ENCODE data around the gene ANKRD13A. TPM values are rescaled to one million over a fixed set of nuclear protein-coding genes. Genes with fewer than 3 reads are reported as not detected.

Gene ANKRD13A
- total RNA-seq (71.0 TPM), polyA plus RNA-seq (10 to 100 TPM; 36.6 to 48.2 (median 41.1) TPM)

- Mint-ChIP-seq H3K27ac (peak within 1 kb of the TSS; percentile 97 to 99 (median 99)), H3K36me3 (no peaks in the 10 kb centered on the region), H3K4me3 (peak within 1 kb of the TSS; percentile 98 to 100 (median 99)), H3K27me3 (no peaks in the 10 kb centered on the region), H3K4me1 (peaks cover 26 to 85% (median 58%) of the 10 kb centered on the region in 4 donors), H3K9me3 (no peaks in the 10 kb centered on the region)
- H3K27me3 ChIP-seq (ENCODE audit: control insufficient read depth, insufficient read depth, low read length) = no peaks in the 10 kb centered on the region
- DNase-seq (peak; percentile 85 to 96 (median 92)), ATAC-seq (ENCODE audit: low read depth in 2 of 2) (peak; percentile 70 to 75)
- peak within 1 kb of the TSS; percentile 90 for H3K4me3 ChIP-seq (ENCODE audit: low read depth, low read length)
- H3K36me3 ChIP-seq (ENCODE audit: control insufficient read depth, insufficient read depth, low read length) = peaks cover 7% of the 10 kb centered on the region
- peak within 1 kb of the TSS; percentile 66 for H3K27ac ChIP-seq (ENCODE audit: insufficient read depth, low read length, poor library complexity, severe bottlenecking)
- H3K9me3 ChIP-seq (ENCODE audit: control insufficient read depth in 2 of 2, low read length in 2 of 2) = no peaks in the 10 kb centered on the region
- H3K4me1 ChIP-seq (ENCODE audit: control insufficient read depth, insufficient read depth, low read length, poor library complexity, severe bottlenecking) = peaks cover 49% of the 10 kb centered on the region
Observed at GRCh38 chr12:109998904-109999648, at the start of gene ANKRD13A. TSS of gene ANKRD13A (plus strand) at chr12:109999430. CDS start at chr12:109999689, 259 bp downstream.

GRCh38 chr12:109950625-109951024 is 48.6 kb upstream of the ANKRD13A start:
- H3K36me3 Mint-ChIP-seq = peaks cover 58% of the 10 kb centered on the region
- Histone ChIP-seq H3K4me1 (ENCODE audit: control insufficient read depth, insufficient read depth, low read length, poor library complexity, severe bottlenecking) (no peaks in the 10 kb centered on the region), H3K4me3 (ENCODE audit: low read depth, low read length) (no peak overlapping the region), H3K27ac (ENCODE audit: insufficient read depth, low read length, poor library complexity, severe bottlenecking) (no peak overlapping the region), H3K27me3 (ENCODE audit: control insufficient read depth, insufficient read depth, low read length) (no peaks in the 10 kb centered on the region), H3K9me3 (ENCODE audit: control insufficient read depth in 2 of 2, low read length in 2 of 2) (no peaks in the 10 kb centered on the region), H3K36me3 (ENCODE audit: control insufficient read depth, insufficient read depth, low read length) (peaks cover 87% of the 10 kb centered on the region)
- no peak overlapping the region for H3K4me3 Mint-ChIP-seq
- no peaks in the 10 kb centered on the region for H3K27me3 Mint-ChIP-seq
- H3K4me1 Mint-ChIP-seq = peaks cover 0 to 29% (median 13%) of the 10 kb centered on the region in 4 donors
- H3K9me3 Mint-ChIP-seq = no peaks in the 10 kb centered on the region
- DNase-seq = no peak
- H3K27ac Mint-ChIP-seq = peak overlapping the region in 1 of 3 donors; percentile 81
- no peak for ATAC-seq (ENCODE audit: low read depth in 2 of 2)

GRCh38 chr12:109951136-109951535 is 48.1 kb upstream of the ANKRD13A start:
- Mint-ChIP-seq H3K27me3 (no peaks in the 10 kb centered on the region), H3K4me1 (peaks cover 0 to 29% (median 13%) of the 10 kb centered on the region in 4 donors), H3K4me3 (no peak overlapping the region), H3K9me3 (no peaks in the 10 kb centered on the region), H3K27ac (peak overlapping the region in 2 of 3 donors; percentile 0 to 7), H3K36me3 (peaks cover 58% of the 10 kb centered on the region)
- Histone ChIP-seq H3K27ac (ENCODE audit: insufficient read depth, low read length, poor library complexity, severe bottlenecking) (no peak overlapping the region), H3K36me3 (ENCODE audit: control insufficient read depth, insufficient read depth, low read length) (peaks cover 88% of the 10 kb centered on the region), H3K27me3 (ENCODE audit: control insufficient read depth, insufficient read depth, low read length) (no peaks in the 10 kb centered on the region), H3K4me1 (ENCODE audit: control insufficient read depth, insufficient read depth, low read length, poor library complexity, severe bottlenecking) (no peaks in the 10 kb centered on the region), H3K4me3 (ENCODE audit: low read depth, low read length) (no peak overlapping the region), H3K9me3 (ENCODE audit: control insufficient read depth in 2 of 2, low read length in 2 of 2) (no peaks in the 10 kb centered on the region)
- DNase-seq (no peak), ATAC-seq (ENCODE audit: low read depth in 2 of 2) (no peak)

- Mint-ChIP-seq H3K4me3 (no peak overlapping the region), H3K4me1 (peaks cover 0 to 23% (median 8%) of the 10 kb centered on the region in 4 donors), H3K27me3 (no peaks in the 10 kb centered on the region), H3K36me3 (peaks cover 54% of the 10 kb centered on the region), H3K27ac (peak overlapping the region in 2 of 3 donors; percentile 0 to 82), H3K9me3 (no peaks in the 10 kb centered on the region)
- no peak overlapping the region for H3K27ac ChIP-seq (ENCODE audit: insufficient read depth, low read length, poor library complexity, severe bottlenecking)
- H3K9me3 ChIP-seq (ENCODE audit: control insufficient read depth in 2 of 2, low read length in 2 of 2) = no peaks in the 10 kb centered on the region
- ATAC-seq (ENCODE audit: low read depth in 2 of 2) (no peak), DNase-seq (no peak)
- no peak overlapping the region for H3K4me3 ChIP-seq (ENCODE audit: low read depth, low read length)
- peaks cover 86% of the 10 kb centered on the region for H3K36me3 ChIP-seq (ENCODE audit: control insufficient read depth, insufficient read depth, low read length)
- no peaks in the 10 kb centered on the region for H3K4me1 ChIP-seq (ENCODE audit: control insufficient read depth, insufficient read depth, low read length, poor library complexity, severe bottlenecking)
- H3K27me3 ChIP-seq (ENCODE audit: control insufficient read depth, insufficient read depth, low read length) = no peaks in the 10 kb centered on the region
Observed at GRCh38 chr12:109951751-109952150, 47.5 kb upstream of the ANKRD13A start.

- H3K36me3 Mint-ChIP-seq = peaks cover 52% of the 10 kb centered on the region
- H3K9me3 ChIP-seq (ENCODE audit: control insufficient read depth in 2 of 2, low read length in 2 of 2) = no peaks in the 10 kb centered on the region
- no peaks in the 10 kb centered on the region for H3K4me1 ChIP-seq (ENCODE audit: control insufficient read depth, insufficient read depth, low read length, poor library complexity, severe bottlenecking)
- ATAC-seq (ENCODE audit: low read depth in 2 of 2) (peak; percentile 18 to 20), DNase-seq (no peak)
- peaks cover 0 to 18% (median 6%) of the 10 kb centered on the region in 4 donors for H3K4me1 Mint-ChIP-seq
- H3K27ac ChIP-seq (ENCODE audit: insufficient read depth, low read length, poor library complexity, severe bottlenecking) = no peak overlapping the region
- H3K36me3 ChIP-seq (ENCODE audit: control insufficient read depth, insufficient read depth, low read length) = peaks cover 86% of the 10 kb centered on the region
- peak overlapping the region in 2 of 3 donors; percentile 0 to 87 for H3K27ac Mint-ChIP-seq
- no peaks in the 10 kb centered on the region for H3K9me3 Mint-ChIP-seq
- no peak overlapping the region for H3K4me3 ChIP-seq (ENCODE audit: low read depth, low read length)
- H3K27me3 ChIP-seq (ENCODE audit: control insufficient read depth, insufficient read depth, low read length) = no peaks in the 10 kb centered on the region
- H3K27me3 Mint-ChIP-seq = no peaks in the 10 kb centered on the region
- no peak overlapping the region for H3K4me3 Mint-ChIP-seq
Observed at GRCh38 chr12:109952160-109952858, 46.9 kb upstream of the ANKRD13A start.

- Mint-ChIP-seq H3K4me1 (peaks cover 0 to 13% (median 3%) of the 10 kb centered on the region in 4 donors), H3K4me3 (no peak overlapping the region), H3K27ac (no peak overlapping the region), H3K27me3 (no peaks in the 10 kb centered on the region), H3K9me3 (no peaks in the 10 kb centered on the region), H3K36me3 (peaks cover 48% of the 10 kb centered on the region)
- Histone ChIP-seq H3K36me3 (ENCODE audit: control insufficient read depth, insufficient read depth, low read length) (peaks cover 81% of the 10 kb centered on the region), H3K4me3 (ENCODE audit: low read depth, low read length) (no peak overlapping the region), H3K9me3 (ENCODE audit: control insufficient read depth in 2 of 2, low read length in 2 of 2) (no peaks in the 10 kb centered on the region), H3K4me1 (ENCODE audit: control insufficient read depth, insufficient read depth, low read length, poor library complexity, severe bottlenecking) (no peaks in the 10 kb centered on the region), H3K27me3 (ENCODE audit: control insufficient read depth, insufficient read depth, low read length) (no peaks in the 10 kb centered on the region), H3K27ac (ENCODE audit: insufficient read depth, low read length, poor library complexity, severe bottlenecking) (no peak overlapping the region)
- no peak for DNase-seq
- ATAC-seq (ENCODE audit: low read depth in 2 of 2) = no peak
Observed at GRCh38 chr12:109952873-109953272, 46.4 kb upstream of the ANKRD13A start.

GRCh38 chr12:109953656-109954055 is 45.6 kb upstream of the ANKRD13A start:
- no peak overlapping the region for H3K4me3 Mint-ChIP-seq
- H3K4me1 ChIP-seq (ENCODE audit: control insufficient read depth, insufficient read depth, low read length, poor library complexity, severe bottlenecking) = no peaks in the 10 kb centered on the region
- DNase-seq (no peak), ATAC-seq (ENCODE audit: low read depth in 2 of 2) (no peak)
- H3K27ac Mint-ChIP-seq = peak overlapping the region in 1 of 3 donors; percentile 86
- no peaks in the 10 kb centered on the region for H3K27me3 ChIP-seq (ENCODE audit: control insufficient read depth, insufficient read depth, low read length)
- H3K4me1 Mint-ChIP-seq = peaks cover 0 to 8% (median 1%) of the 10 kb centered on the region in 4 donors
- peaks cover 49% of the 10 kb centered on the region for H3K36me3 Mint-ChIP-seq
- H3K9me3 Mint-ChIP-seq = no peaks in the 10 kb centered on the region
- no peak overlapping the region for H3K4me3 ChIP-seq (ENCODE audit: low read depth, low read length)
- no peaks in the 10 kb centered on the region for H3K9me3 ChIP-seq (ENCODE audit: control insufficient read depth in 2 of 2, low read length in 2 of 2)
- no peaks in the 10 kb centered on the region for H3K27me3 Mint-ChIP-seq
- H3K36me3 ChIP-seq (ENCODE audit: control insufficient read depth, insufficient read depth, low read length) = peaks cover 77% of the 10 kb centered on the region
- H3K27ac ChIP-seq (ENCODE audit: insufficient read depth, low read length, poor library complexity, severe bottlenecking) = no peak overlapping the region

Measured in CD4-positive, CD25-positive, alpha-beta regulatory T cell (primary cell).